NCI-H2029 treated with DMSO at 0.1 percent for 48 hours (cell line): ENCODE results near the gene ADGRL2.

Experiments used
- DNase-seq: peaks from one replicate; lab custom pipeline; 2025; lab: John Stamatoyannopoulos, UW

ADGRL2 gene

DNA sequence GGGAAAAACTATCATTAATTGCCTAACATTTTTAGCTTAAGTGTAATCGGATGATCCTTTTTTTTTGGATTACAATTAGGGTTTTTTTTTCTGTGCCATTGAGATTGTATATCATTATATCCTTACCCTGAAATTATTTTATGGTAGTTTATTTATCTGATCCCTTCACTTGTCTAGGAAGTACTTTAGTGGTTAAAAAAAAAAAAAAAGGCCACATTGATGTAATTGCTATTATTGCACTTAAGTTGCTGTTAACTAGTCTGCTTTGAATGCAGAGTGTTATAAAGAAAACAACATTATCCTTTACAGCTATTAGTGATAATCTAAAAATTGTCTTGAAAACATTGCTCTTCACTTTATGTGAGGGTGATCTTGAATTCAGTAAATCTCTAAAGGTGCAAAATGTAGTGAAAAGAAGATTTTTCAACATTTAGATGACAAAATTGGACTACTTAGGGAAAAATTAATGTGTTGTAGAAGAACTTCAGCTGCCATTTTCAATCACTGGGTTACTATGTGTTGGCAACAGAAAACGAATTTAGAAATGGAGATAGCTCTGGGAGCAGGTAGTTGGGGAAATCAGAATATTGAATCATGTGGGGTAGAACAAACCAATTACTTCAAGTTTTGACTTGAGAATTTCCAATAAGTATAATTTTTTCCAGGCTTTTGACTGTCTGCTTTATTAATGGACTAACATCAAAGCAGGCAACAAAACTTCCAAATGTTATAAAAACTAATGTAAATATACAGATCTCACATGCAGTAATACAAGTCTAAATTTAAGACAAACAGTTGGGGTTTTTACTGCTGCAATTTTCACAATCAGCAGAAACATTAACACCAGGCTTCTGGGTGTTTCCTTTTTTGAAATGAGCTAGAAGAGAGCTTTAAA is 5.0 kb downstream of the ADGRL2 start:
- DNase-seq, result no peak

DNA sequence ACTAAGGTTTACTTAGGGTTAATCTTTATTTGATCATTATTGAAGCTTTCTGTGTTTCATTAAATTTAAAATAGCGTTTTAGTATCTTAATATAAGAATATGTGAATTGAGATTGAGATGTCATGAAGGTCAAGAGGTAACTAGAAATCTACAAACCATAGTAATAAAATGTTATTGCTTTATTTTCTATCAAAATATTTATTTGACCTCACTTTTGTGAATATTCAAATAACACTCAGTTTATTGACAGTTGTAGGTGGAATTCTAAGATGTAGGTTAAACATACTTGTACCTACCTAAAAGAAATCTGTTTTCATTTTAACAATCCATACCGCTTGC is 5.7 kb downstream of the ADGRL2 start:
- DNase-seq, result no peak

DNA sequence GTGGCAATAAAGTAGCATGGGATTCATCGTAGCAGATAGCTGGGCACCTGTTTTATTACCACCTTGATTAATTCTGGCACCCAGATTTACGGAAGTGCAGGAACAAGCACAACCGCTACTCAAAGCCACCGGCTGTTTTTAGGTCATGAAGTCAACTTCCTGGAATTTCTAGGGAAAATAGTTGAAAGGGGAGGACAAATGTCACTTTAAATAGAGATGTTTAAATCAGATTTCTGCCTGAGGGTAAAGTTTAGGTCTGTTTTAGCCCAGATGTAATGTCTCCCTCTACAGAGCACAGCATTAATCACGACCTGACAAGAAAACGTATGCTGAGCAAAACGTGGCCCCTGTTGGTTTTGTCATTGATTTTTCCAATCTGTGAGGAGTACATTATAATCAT is 8.0 kb downstream of the ADGRL2 start:
- no peak for DNase-seq

DNA sequence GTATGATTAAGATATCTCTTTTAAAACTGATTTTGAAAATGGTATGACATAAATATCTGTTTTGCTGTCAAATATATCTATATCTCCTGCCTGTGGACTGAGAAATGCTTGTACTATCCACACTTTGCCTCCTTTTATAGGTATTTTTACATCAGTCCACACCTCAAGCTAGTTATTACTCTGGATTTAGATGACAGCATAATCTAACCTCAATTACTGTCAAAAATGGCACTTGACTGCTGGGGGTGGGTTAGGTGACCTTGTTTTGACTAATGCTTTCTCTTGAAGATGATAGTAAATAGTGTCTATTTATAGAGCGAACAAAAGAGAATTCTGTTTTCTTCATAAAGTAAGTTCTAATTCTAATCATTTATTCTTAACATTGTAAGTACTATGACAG is 9.1 kb downstream of the ADGRL2 start:
- DNase-seq, result no peak

DNA sequence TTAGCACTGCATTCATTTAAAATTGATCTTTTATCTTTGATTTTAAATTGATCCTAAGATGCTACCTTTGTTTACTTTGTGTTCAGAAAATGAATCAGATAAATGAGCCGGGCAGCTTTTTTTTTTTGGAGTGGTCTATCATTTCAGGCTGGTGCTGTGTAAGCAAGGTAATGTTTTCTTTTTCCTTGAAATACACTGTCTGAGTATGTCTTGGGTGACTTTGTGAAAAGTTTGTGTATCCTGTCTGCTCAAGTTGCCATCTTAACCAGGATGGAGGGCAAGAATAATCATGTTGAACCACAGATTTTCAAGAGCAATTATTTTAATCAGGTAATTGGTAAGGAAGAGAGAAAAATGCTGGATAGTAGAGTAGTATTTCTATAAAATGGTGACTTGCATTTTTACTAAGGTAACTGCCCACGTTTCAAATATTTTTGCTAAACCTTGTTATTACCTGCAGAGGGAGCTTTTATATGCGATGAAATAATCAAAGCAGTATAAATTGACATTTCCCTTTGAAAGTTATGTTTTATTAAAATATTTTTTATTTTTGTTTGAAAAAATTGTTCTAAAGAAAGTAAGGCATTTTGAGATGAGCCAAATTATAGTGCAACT is 11.1 kb downstream of the ADGRL2 start:
- no peak for DNase-seq

DNA sequence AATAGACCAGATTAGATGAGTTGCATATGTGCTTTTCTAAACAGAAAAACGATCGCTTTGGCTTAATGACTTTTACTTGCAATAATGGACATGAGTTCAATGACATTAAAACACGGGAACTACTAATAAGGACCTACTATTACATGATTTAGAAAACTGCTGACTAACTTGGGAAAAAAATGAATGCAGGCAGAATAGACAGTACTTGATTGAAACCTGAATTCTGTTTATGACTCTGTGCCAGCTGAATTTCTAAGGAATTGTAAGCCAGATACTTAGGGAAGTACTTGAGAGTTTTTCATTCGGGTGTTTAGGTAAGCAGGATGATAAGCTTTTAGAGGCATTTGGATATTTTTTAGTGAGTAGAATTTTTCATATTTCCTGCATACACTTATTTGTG is 12.0 kb downstream of the ADGRL2 start:
- no peak for DNase-seq

DNA sequence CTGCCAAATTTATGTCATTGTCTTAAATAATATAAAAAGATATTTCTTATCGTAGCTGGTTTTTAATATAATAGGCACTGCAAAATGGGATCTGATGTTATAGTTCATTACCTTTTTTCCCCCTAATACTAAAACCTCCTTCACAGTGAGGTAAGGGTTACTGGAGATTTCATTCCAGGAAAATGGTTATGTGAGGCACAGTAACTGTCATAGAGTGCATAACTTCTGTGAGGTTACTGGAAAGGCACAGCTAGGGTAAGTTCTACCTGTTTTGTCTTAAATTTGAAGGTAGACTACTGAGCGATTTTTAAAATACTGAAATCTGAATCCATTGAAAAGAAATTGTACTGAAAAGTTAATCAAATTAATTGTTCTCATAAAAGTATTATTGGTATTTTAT is 13.0 kb downstream of the ADGRL2 start:
- DNase-seq, result no peak

DNA sequence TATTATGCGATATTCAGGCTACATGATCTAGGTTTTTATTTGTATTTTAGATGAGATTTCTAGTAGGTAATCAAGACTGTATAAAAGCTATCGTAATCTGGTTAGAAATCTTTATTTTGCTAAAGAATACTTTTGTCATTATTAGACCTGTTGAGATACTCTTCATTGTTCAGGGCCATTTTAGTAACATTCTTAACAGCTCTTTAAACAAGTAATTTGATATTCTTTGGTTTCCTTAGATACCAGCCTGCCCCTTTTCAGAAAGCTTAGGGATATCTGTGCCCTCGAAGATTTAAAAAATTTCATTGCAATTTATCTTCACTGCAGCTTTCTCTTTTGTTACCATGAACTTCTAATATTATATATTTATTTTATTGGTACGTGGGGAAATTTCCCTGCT is 18.9 kb downstream of the ADGRL2 start:
- no peak for DNase-seq

DNA sequence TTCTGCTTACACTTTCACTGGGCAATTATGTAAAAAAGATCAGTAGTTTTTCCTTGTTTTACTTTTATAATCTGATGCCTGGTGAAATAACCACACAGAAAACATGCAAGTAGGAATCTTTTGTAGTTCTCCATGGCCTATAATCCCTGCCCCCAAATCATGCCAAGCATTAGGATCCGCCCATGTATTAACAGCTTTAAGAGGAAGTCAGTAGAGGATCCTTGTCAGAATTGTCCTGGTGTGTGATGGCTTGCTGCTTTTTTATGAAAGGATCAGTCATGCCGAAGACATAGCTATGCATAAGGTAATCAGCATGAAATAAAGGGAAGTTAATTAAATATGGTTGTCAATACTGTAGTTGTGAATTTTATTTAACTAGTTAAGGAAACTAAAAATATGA is 20.0 kb downstream of the ADGRL2 start:
- DNase-seq, result no peak

DNA sequence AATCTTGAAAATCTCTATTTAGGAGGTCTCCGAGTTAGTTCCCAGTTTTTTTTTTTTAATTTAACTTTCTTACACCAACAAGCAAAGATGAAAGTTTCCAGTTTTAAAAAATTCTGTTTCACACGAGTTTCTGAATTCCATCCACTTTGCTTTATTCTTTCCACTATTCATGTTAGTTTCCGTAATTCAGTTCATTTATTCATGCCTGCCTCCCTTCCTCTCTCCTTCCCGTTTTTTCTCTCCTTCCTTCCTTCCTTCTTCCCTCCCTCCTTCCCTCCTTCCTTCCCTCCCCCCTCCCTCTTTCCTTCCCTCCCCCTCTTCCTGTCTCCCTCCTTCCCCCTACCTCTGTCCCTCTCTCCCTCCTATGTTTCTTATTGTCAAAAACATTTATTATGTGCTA is 22.3 kb downstream of the ADGRL2 start:
- no peak for DNase-seq

DNA sequence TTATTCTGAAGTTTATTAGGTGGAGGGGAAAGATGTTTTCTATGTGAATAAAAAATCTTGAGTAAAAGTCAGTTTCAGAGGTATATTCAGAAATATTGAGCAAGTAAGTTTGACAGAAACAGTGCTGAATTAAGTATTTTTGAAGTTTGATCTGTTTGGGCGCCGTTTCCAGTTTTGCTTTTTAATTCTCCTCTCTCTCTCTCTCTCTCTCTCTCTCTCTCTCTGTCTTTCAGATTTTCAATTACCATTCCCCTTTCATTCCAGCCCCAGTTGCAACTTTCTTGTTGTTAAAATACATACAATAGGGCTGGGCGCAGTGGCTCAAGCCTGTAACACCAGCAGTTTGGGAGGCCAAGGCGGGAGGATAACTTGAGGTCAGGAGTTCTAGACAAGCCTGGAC is 24.0 kb downstream of the ADGRL2 start:
- no peak for DNase-seq

DNA sequence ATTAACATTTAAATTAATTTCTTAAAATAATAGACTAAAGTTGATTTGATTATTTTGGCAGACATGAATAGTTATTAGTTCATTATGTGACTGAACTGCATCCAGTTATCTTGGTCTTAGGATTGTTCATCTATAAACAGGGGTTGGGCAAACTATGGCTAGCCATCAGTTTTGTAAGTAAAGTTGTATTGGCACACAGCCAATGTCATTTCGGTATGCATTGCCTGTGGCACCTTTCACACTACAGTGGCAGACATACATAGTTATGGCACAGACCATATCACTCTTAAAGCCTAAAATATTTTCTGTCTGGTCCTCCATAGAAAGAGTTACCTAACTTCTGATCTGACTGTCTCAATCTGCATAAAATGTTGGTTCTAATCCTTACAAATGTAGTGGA is 27.2 kb downstream of the ADGRL2 start:
- no peak for DNase-seq

DNA sequence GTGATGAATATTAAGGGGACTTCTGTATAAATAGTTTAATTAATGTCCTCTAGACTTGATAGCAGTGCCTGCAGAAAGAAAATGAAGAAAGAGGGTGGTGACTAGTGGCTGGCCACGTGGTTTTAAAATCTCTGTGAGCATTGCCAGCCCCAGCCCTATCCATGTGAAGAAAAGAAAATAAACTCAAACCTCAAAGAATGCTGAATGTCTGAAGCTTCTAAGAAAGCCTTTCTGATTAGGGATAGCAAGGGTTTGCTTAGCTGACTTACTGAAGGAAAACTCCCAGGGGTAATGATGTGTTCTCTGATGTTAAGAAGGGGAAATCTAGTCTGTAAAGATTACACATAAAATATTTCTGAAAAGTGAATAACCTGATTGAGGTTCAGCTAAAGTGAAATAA is 31.8 kb downstream of the ADGRL2 start:
- DNase-seq, result no peak

DNA sequence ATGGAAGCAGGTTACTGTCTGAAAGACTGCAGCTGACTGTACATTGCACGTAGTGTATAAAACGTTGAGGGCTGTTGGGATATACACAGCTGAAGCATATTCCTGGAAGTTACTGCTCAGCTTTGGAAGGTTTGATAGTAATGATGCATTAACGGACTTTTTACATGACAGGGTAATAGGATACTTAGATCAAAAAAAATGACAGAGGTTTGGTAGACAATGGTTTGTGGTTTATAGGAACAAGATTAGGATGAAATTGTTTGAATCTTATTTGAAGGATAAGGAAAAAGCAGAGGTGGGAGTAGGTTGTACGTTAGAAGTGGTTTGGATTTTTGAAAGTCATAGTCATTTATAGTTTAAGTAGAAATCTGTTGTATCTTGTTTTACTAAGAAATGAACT is 33.0 kb downstream of the ADGRL2 start:
- DNase-seq, result no peak

DNA sequence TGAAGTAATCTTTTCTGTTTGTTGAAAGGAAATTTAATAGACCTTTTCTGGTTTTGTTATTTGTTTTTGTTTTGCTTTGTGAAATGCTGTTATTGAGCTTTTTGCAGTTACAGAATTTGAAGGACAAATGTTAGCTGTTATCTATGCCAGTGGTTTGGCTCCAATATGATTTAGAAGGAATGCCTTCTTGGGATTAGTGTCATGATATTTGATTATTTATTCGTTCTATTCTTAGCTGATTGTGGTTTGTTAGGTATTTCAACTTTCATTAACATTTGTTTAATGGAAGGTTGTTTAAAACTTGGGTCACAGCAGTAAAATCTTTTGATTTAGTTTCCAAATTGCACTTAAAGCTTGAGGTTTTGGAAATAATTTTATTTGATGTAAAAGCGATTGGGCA is 33.5 kb downstream of the ADGRL2 start:
- DNase-seq, result no peak

DNA sequence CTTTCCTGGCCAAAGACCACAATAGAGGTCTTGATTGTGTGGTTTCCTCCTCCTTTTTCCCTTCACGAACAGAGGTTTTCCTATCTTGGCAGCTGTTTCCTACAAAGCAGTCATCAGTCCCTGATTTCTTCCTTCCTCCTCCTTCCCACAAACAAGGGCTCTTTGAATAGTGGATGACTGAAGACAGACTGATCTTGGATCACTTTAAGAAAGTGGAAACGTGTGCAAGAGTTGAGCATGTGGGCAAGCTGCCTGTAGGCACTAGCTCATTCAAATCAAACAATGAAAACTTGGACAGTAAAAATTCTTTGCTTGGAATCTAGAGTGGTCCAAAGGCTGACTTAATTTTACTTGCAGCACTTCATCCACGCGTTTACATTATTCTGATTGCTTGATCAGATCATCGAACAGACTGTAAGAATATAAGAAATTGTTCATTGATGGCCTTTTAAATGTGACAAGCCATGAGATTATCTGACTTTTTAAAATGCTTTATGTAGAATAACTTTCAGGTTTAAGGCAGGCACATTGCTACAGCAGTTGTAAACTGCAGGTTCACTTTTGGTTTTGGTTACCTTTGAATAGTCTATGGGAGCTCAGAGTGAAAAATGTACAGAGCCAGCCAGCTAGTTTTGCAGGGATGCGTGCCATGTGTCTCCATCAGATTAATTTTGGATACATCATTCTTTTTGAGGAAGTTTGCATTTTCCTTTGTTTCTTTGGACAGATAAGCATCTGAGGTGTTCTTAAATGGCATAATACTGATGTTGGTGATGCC is 34.4 kb downstream of the ADGRL2 start:
- DNase-seq, result no peak

DNA sequence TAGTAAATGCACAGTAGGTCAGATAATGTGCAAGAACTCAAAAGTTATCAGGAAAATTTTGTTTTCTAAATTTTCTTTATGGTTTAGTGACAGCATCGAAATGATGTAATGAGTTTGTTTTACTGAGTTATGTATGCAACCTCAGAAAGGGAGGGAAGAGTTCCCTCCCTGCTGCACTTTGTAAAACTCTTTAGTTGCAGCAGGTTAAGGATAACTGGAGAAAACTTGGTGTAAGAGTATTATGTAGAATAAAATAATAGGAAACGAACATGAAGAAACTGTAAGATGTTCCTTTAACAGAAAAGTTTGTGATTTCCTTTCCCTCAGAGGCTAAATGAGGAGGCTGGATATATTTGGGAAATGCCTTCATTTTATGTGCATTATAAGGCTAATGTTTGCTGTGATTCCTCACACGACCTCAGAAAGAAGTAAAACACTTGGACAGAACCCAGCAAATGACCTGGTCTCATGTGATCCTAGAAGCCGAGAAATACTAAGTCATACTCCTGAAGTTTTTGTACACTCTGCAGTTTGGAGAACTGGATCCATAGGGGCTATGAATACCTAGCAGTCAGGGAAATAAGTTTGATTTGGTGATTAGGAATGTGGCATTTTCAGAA is 35.4 kb downstream of the ADGRL2 start:
- DNase-seq, result no peak

DNA sequence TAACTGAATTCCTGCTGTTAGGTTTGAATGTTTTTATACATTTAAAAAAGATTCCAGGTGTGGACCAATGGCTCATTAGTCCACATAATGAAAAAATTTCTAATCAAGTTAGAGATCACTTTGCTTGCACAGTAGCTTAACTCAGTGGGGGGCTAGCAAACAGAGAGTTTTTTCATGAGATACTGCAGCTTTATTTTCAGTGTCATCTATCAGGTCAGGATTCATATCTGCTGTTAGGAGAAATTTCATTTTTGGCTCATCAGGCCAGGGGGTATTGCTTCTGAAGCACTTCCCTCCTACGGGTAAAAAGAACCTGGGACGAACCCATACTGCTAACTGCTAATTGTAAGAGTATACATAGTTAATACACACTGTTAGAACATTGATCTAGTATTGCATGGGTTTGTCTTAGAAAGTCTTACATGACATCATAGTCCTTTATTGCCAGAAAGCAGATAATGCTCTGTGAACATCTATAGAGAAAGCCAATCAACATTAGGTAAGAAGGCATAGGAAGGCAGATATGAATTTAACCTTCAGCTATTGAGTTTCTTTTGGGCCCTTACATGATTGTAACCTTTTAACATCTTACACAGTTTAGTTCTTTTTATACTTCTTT is 38.0 kb downstream of the ADGRL2 start:
- DNase-seq, result no peak

DNA sequence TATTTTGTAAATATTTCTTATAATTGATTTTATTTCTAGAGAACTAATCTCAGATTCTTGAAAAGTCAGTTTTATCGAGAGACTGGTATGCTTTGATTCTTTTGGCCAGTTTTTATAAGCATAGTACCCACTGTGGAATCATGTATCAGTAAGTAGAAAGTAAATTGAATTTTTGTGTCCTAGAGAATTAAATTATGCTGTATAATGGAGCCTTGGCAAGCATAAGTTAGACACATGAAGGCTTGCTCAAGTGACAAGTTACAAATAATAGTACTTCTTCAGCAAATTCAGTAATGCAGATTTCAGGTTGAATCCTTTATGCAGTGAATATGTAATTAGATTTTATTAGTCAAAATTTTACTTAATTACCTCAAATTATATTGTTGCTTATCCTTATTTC is 40.1 kb downstream of the ADGRL2 start:
- no peak for DNase-seq

DNA sequence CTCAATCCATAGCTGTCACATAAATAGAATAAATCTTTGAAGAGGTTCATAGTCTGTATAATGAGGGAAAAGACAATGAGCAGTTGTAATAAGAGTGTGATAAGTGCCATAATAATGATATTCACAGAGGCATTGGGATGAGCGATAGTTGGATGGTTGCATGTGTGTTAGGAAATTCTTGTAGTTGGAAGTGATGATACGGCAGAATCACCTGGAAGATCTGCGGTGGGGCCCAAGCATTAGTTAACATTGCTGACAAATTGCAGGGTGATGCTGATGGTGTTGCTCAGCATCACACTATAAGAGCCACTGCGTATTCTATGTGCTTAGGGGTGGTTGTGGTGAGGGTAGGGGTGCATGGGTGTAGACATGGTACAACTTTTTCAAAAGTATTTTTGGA is 41.1 kb downstream of the ADGRL2 start:
- no peak for DNase-seq

DNA sequence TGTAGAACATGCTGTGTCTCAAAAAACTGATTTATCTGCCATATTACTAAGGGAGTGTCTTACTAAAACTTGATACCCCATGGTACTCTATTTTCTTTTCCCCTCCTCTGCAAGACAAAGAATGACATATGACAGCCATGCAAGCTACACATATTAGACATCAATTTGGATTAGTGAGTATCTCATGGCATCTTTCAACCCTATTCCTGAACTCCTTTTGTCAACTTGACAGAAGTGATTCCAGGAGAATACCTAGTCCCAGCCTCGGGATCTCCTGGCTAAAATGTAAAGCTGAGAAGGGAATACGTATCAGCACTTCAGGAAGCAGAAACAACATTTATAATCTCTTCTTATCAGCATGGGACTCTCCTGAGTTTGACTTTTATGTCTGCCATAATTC is 43.7 kb downstream of the ADGRL2 start:
- DNase-seq, result no peak

DNA sequence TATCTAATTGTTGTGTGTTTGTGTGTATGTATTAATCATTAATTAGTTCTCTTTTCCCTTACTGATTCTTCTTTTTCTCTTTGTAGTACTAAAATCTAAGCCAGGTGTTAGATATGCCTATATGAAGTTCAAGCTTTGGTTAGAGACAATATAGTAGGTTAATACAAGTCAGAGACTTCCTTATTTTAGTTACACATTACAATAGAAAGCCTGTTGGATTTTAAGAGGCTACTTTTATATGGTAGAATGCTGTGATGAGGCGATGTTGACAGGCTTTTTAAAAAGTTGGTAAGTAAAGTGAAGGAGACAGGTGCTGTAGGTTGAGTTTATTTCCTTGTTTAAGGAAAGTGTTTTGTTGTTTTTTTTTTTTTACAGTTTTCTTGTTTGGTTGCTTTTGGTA is 45.9 kb downstream of the ADGRL2 start:
- DNase-seq, result no peak
